Upper lobe of right lung (tissue), 1 donor: Measurements from ENCODE around the gene PCDHGA9. TPM values are rescaled to one million over a fixed set of nuclear protein-coding genes. Genes with fewer than 3 reads are reported as not detected.

Experiments
- ATAC-seq: fragments of 200-7000 bp; cut with Tn5 transposase; one replicate; pipeline ENCODE4 v1.9.1; 2020; ENCODE audit warnings: mild to moderate bottlenecking, moderate library complexity
- DNase-seq: peaks from one replicate; pipeline ENCODE4 v3.0.0-alpha.2; 2020
- H3K27ac ChIP-seq: fragments of 200-600 bp; one replicate; pipeline ENCODE4 v1.8.0; 2022
- H3K27me3 ChIP-seq: fragments of 200-600 bp; one replicate; pipeline ENCODE4 v1.8.0; 2022; ENCODE audit warnings: mild to moderate bottlenecking
- H3K36me3 ChIP-seq: fragments of 200-600 bp; one replicate; pipeline ENCODE4 v1.8.0; 2022
- H3K4me1 ChIP-seq: fragments of 200-600 bp; one replicate; pipeline ENCODE4 v1.8.0; 2022
- H3K4me3 ChIP-seq: fragments of 200-600 bp; one replicate; pipeline ENCODE4 v1.8.0; 2022; ENCODE audit warnings: mild to moderate bottlenecking
- H3K9me3 ChIP-seq: fragments of 200-600 bp; one replicate; pipeline ENCODE4 v1.8.0; 2022
- CTCF ChIP-seq: fragments of 200-600 bp; IDR thresholded peaks from one replicate; pipeline ENCODE4 v1.8.0; 2022; ENCODE audit warnings: antibody characterized with exemption
- intact Hi-C: fragments of 100-400 bp; cut with DNase I; formaldehyde crosslinking; loops from one replicate; pipeline ENCODE4 v1.11.0; 2022
- total RNA-seq: library from RNA; stranded (reverse); fragmentation: NEBNext Ultra II Directional; extraction: Animal tissue kit (Norgen Biotek cat#: 25700); gene quantifications from one replicate; pipeline ENCODE4 v1.2.1, GENCODE V29; 2021
- donor health status: DM: no; HTN: yes; CAD: no; lungs with severe emphysema.

PCDHGA9 gene
- total RNA-seq, 1 donor from 2014 or later: 5.4 TPM

GRCh38 chr5:141439411-141440141, 37.0 kb downstream of the PCDHGA9 start:
- H3K27me3 ChIP-seq: no peaks in the 10 kb centered on the region
- no peaks in the 10 kb centered on the region for H3K4me1 ChIP-seq
- H3K4me3 ChIP-seq: no peak overlapping the region
- intact Hi-C loops: no loop called here
- no peaks in the 10 kb centered on the region for H3K36me3 ChIP-seq
- peaks cover 13% of the 10 kb centered on the region for H3K9me3 ChIP-seq
- no peak for TF ChIP-seq CTCF
- H3K27ac ChIP-seq: no peak overlapping the region
- ATAC-seq: no peak
- no peak for DNase-seq

GRCh38 chr5:141440341-141440740, 37.8 kb downstream of the PCDHGA9 start:
- no peaks in the 10 kb centered on the region for H3K36me3 ChIP-seq
- H3K27me3 ChIP-seq: no peaks in the 10 kb centered on the region
- no peak for DNase-seq
- H3K27ac ChIP-seq: no peak overlapping the region
- intact Hi-C loops: no loop called here
- ATAC-seq: no peak
- H3K4me1 ChIP-seq: no peaks in the 10 kb centered on the region
- peaks cover 16% of the 10 kb centered on the region for H3K9me3 ChIP-seq
- TF ChIP-seq CTCF: no peak
- H3K4me3 ChIP-seq: no peak overlapping the region

GRCh38 chr5:141441571-141442170, 39.1 kb downstream of the PCDHGA9 start:
- no peak for TF ChIP-seq CTCF
- DNase-seq (no peak), ATAC-seq (no peak)
- intact Hi-C loops: no loop called here
- Histone ChIP-seq H3K9me3 (peaks cover 19% of the 10 kb centered on the region), H3K4me3 (no peak overlapping the region), H3K27me3 (no peaks in the 10 kb centered on the region), H3K4me1 (no peaks in the 10 kb centered on the region), H3K36me3 (no peaks in the 10 kb centered on the region), H3K27ac (no peak overlapping the region)

Other genes with a start within 250 kb of the PCDHGA9 start
- 2.8 TPM for gene PCDHB7, start 230.1 kb upstream of the PCDHGA9 start, total RNA-seq
- 2.4 TPM for gene PCDHB8, start 225.0 kb upstream of the PCDHGA9 start, total RNA-seq
- 4.1 TPM for gene PCDHB16, start 220.4 kb upstream of the PCDHGA9 start, total RNA-seq
- 2.5 TPM for gene PCDHB9, start 215.6 kb upstream of the PCDHGA9 start, total RNA-seq
- gene PCDHB10, start 210.4 kb upstream of the PCDHGA9 start, total RNA-seq: 2.1 TPM
- gene PCDHB11, start 203.2 kb upstream of the PCDHGA9 start, total RNA-seq: 2.0 TPM
- gene PCDHB12, start 194.1 kb upstream of the PCDHGA9 start, total RNA-seq: 2.8 TPM
- gene PCDHB13, start 188.9 kb upstream of the PCDHGA9 start, total RNA-seq: 3.2 TPM
- gene PCDHB14, start 179.4 kb upstream of the PCDHGA9 start, total RNA-seq: 3.0 TPM
- 2.5 TPM for gene PCDHB15, start 157.4 kb upstream of the PCDHGA9 start, total RNA-seq
- gene SLC25A2, start 98.7 kb upstream of the PCDHGA9 start, total RNA-seq: 0.64 TPM
- 60.4 TPM for gene TAF7, start 82.0 kb upstream of the PCDHGA9 start, total RNA-seq
- gene PCDHGA1, start 72.3 kb upstream of the PCDHGA9 start, total RNA-seq: 0.46 TPM
- 2.5 TPM for gene PCDHGA2, start 64.0 kb upstream of the PCDHGA9 start, total RNA-seq
- gene PCDHGA3, start 58.9 kb upstream of the PCDHGA9 start, total RNA-seq: 1.7 TPM
- gene PCDHGB1, start 52.7 kb upstream of the PCDHGA9 start, total RNA-seq: 2.0 TPM
- 3.9 TPM for gene PCDHGA4, start 47.8 kb upstream of the PCDHGA9 start, total RNA-seq
- gene PCDHGB2, start 42.8 kb upstream of the PCDHGA9 start, total RNA-seq: 3.8 TPM
- 3.5 TPM for gene PCDHGA5, start 38.6 kb upstream of the PCDHGA9 start, total RNA-seq
- 2.6 TPM for gene PCDHGB3, start 32.5 kb upstream of the PCDHGA9 start, total RNA-seq
- gene PCDHGA6, start 28.9 kb upstream of the PCDHGA9 start, total RNA-seq: 3.9 TPM
- gene PCDHGA7, start 20.0 kb upstream of the PCDHGA9 start, total RNA-seq: 2.5 TPM
- gene PCDHGB4, start 15.1 kb upstream of the PCDHGA9 start, total RNA-seq: 4.2 TPM
- 1.2 TPM for gene PCDHGA8, start 10.1 kb upstream of the PCDHGA9 start, total RNA-seq
- 11.0 TPM for gene PCDHGB5, start 4.8 kb upstream of the PCDHGA9 start, total RNA-seq
- gene PCDHGB6, start 5.2 kb downstream of the PCDHGA9 start, total RNA-seq: 7.5 TPM
- gene PCDHGA10, start 10.2 kb downstream of the PCDHGA9 start, total RNA-seq: 6.2 TPM
- 15.4 TPM for gene PCDHGB7, start 14.9 kb downstream of the PCDHGA9 start, total RNA-seq
- 2.6 TPM for gene PCDHGA11, start 18.3 kb downstream of the PCDHGA9 start, total RNA-seq
- 7.6 TPM for gene PCDHGA12, start 27.7 kb downstream of the PCDHGA9 start, total RNA-seq
- gene PCDHGC3, start 73.2 kb downstream of the PCDHGA9 start, total RNA-seq: 109 TPM
- 1.8 TPM for gene PCDHGC4, start 82.3 kb downstream of the PCDHGA9 start, total RNA-seq
- gene PCDHGC5, start 86.3 kb downstream of the PCDHGA9 start, total RNA-seq: 1.4 TPM
- 118 TPM for gene DIAPH1, start 216.2 kb downstream of the PCDHGA9 start, total RNA-seq
- 42.1 TPM for gene HDAC3, start 234.1 kb downstream of the PCDHGA9 start, total RNA-seq
- 6.1 TPM for gene RELL2, start 234.2 kb downstream of the PCDHGA9 start, total RNA-seq
- gene FCHSD1, start 248.6 kb downstream of the PCDHGA9 start, total RNA-seq: 13.6 TPM